ENCODE measurements around the gene RECQL5.

- no peak for TF ChIP-seq CTCF (conservative IDR thresholded peaks at IDR 0.05 in 1 of 2, IDR thresholded peaks at IDR 0.05 in 1 of 2; ENCODE audit: extremely low read depth in 1 of 2, insufficient read depth in 1 of 2, low read depth in 1 of 2, low read length in 2 of 2)
- no peak for TF ChIP-seq EZH2 (IDR thresholded peaks at IDR 0.05; ENCODE audit: borderline replicate concordance, low read length)
These were observed 75.1 kb downstream of the RECQL5 start for GRCh38 chr17:75591722-75592302.
